Transverse colon (tissue), 4 donors: ENCODE measurements around the gene MAGEH1.

Experiments used
- CTCF ChIP-seq, 5 experiments: fragments of 200-600 bp in 3 of 5; fragments of 450-650 bp in 2 of 5; sonication (generic) in 3 of 5; IDR thresholded peaks; 1 replicate in 2 of 5; 2 replicates in 3 of 5; pipeline ENCODE4 v1.5.1; 2016 to 2017; ENCODE audit warnings: antibody characterized with exemption in 5 of 5, inconsistent platforms in 3 of 5, mild to moderate bottlenecking in 2 of 5, moderate library complexity in 1 of 5
- POLR2A ChIP-seq: fragments of 450-650 bp; IDR thresholded peaks from one replicate; pipeline ENCODE4 v1.6.1; 2016; ENCODE audit warnings: antibody characterized with exemption, mild to moderate bottlenecking, moderate library complexity
- POLR2AphosphoS5 ChIP-seq, 3 donors: sonication (generic); formaldehyde crosslinking; IDR thresholded peaks; one replicate each; pipeline ENCODE4 v1.6.1; 2016; ENCODE audit warnings: antibody characterized with exemption in 3 of 3

- no peak for TF ChIP-seq CTCF (IDR thresholded peaks at IDR 0.05)
- TF ChIP-seq POLR2A, result no peak
- TF ChIP-seq POLR2AphosphoS5 (IDR thresholded peaks at IDR 0.05), result no peak
Measured at GRCh38 chrX:55452833-55453124, 852 bp downstream of the MAGEH1 start.
